HCT116 (cell line): Measurements from ENCODE around the gene TRPM3.

Experiments
- CTCF ChIP-seq, 3 experiments: fragments of 200-600 bp in 1 of 3; sonication (generic) in 1 of 3; IDR thresholded peaks in 2 of 3; conservative IDR thresholded peaks in 1 of 3; 2 replicates each; pipeline ENCODE4 v1.5.1; 2012 to 2017; ENCODE audit warnings: low read depth in 2 of 3, low read length in 2 of 3, antibody characterized with exemption in 1 of 3, borderline replicate concordance in 1 of 3, control low read depth in 1 of 3, mild to moderate bottlenecking in 1 of 3, mixed read lengths in 1 of 3, mixed run types in 1 of 3, moderate library complexity in 1 of 3; ENCODE audit not compliant: insufficient read depth in 1 of 3
- EGR1 ChIP-seq: IDR thresholded peaks from 2 replicates; pipeline ENCODE4 v1.6.1; 2012; ENCODE audit warnings: low read depth
- JUND ChIP-seq: IDR thresholded peaks from 2 replicates; pipeline ENCODE4 v1.6.1; 2012
- RAD21 ChIP-seq: IDR thresholded peaks from 2 replicates; pipeline ENCODE4 v1.6.1; 2012; ENCODE audit warnings: low read depth, mild to moderate bottlenecking

GRCh38 chr9:70963554-70963953 lies 157.9 kb downstream of the TRPM3 start:
- no peak for TF ChIP-seq CTCF (IDR thresholded peaks at IDR 0.05 in 2 of 3, conservative IDR thresholded peaks at IDR 0.05 in 1 of 3; ENCODE audit: borderline replicate concordance in 1 of 3, insufficient read depth in 1 of 3, low read depth in 2 of 3, low read length in 2 of 3)
- no peak for TF ChIP-seq EGR1
- no peak for TF ChIP-seq JUND
- no peak for TF ChIP-seq RAD21
